Tibial nerve (tissue), 4 donors: Measurements from ENCODE around the gene PCBP3. TPM values are rescaled to one million over a fixed set of nuclear protein-coding genes. Genes with fewer than 3 reads are reported as not detected.

Experiments used
- DNase-seq, 2 donors: peaks; one replicate each; pipeline ENCODE4 v3.0.0-alpha.2; 2019; ENCODE audit warnings: low spot score in 2 of 2
- H3K27ac ChIP-seq, 4 donors: fragments of 200-600 bp; sonication (generic) in 3 of 4; one replicate each; pipeline ENCODE4 v1.5.1; 2017 to 2019; ENCODE audit warnings: mild to moderate bottlenecking in 1 of 4
- H3K27me3 ChIP-seq, 2 donors: fragments of 200-600 bp; sonication (generic) in 1 of 2; one replicate each; pipeline versions ENCODE4 v1.5.1 to v1.6.0; 2017 to 2019
- H3K36me3 ChIP-seq, 3 donors: fragments of 200-600 bp; sonication (generic); one replicate each; pipeline ENCODE4 v1.5.1; 2018 to 2019
- H3K4me1 ChIP-seq, 4 donors: fragments of 200-600 bp; sonication (generic) in 3 of 4; one replicate each; pipeline ENCODE4 v1.5.1; 2017 to 2019
- H3K4me3 ChIP-seq, 4 donors: fragments of 200-600 bp; sonication (generic) in 3 of 4; one replicate each; pipeline ENCODE4 v1.5.1; 2017 to 2019; ENCODE audit warnings: mild to moderate bottlenecking in 1 of 4, moderate library complexity in 1 of 4
- H3K9me3 ChIP-seq, 4 donors: fragments of 200-600 bp; sonication (generic) in 3 of 4; one replicate each; pipeline ENCODE4 v1.5.1; 2017 to 2019
- EP300 ChIP-seq, 2 donors: sonication (generic); formaldehyde crosslinking; IDR thresholded peaks; one replicate each; pipeline ENCODE4 v1.6.1; 2017; ENCODE audit warnings: antibody characterized with exemption in 2 of 2, mild to moderate bottlenecking in 1 of 2
- POLR2A ChIP-seq, 2 donors: fragments of 450-650 bp; IDR thresholded peaks; one replicate each; pipeline ENCODE4 v1.6.1; 2017; ENCODE audit warnings: antibody characterized with exemption in 2 of 2, mild to moderate bottlenecking in 2 of 2, moderate library complexity in 2 of 2
- WGBS, 2 donors: methylation state at CpG; one replicate each; pipeline ENCODE4 v1.1.5; 2018; 5-methylcytosine and 5-hydroxymethylcytosine counted together
- total RNA-seq, 4 donors: library from RNA; depleted of rRNA; stranded (reverse); fragments of >200 nt; gene quantifications; one replicate each; pipeline ENCODE4 v1.1.0, GENCODE V29; 2016
- TF ChIP-seq, protein P1 (sequence below), 5 experiments: fragments of 200-600 bp in 3 of 5; fragments of 450-650 bp in 2 of 5; sonication (generic) in 3 of 5; IDR thresholded peaks; one replicate each; pipeline ENCODE4 v1.5.1; 2016 to 2019; ENCODE audit warnings: antibody characterized with exemption in 5 of 5, mild to moderate bottlenecking in 3 of 5, moderate library complexity in 2 of 5

The PCBP3 gene
- total RNA-seq, 4 donors from 2014 or later, result 4.2 to 13.4 (median 9.6) TPM

DNA sequence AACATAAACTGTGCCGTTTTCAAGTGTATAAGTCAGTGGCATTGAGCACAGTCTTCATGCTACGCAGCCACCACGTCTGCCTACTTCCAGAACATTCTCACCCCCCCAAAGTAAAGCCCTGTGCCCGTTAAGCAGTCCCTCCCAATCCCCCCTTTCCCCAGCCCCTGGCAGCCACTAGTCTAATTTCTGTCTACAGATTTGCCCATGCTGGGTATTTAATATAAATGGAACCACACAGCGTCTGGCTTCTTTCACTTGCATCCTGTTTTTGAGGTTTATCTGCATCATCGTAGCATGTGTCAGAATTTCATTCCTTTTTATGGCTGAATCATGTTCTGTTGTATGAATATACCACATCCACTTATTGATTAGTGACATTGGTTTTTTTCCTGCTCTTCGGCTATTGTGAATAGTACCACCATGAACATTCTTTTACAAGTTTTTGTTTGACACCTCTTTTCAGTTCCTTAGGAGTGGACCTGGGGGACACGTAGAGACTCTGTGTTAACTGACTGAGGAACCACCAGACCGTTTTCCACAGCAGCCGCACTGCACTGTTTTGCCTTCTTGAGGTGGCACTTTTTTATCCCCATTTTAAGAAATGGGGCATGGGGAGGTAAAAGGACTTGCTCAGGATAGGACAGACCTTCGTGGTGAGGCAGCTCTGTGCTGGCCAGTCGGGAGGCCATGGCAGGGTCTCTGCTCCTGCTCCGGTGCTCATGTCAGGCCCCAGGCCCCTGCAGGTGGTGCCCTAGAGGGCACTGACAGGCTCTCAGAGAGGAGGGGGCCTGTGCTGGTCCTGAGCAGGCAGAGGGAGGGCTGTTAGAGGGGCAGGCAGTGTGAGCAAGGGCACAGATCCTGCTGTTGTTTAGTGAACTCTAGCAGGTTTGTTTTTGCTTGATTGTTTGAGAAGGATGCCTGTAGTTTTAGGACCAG, 123.8 kb downstream of the PCBP3 start:
- Histone ChIP-seq H3K4me1 (peaks cover 0 to 15% (median 0%) of the 10 kb centered on the region in 4 donors), H3K27me3 (no peaks in the 10 kb centered on the region), H3K9me3 (no peaks in the 10 kb centered on the region), H3K4me3 (no peak overlapping the region), H3K36me3 (no peaks in the 10 kb centered on the region), H3K27ac (no peak overlapping the region)
- 76 to 77% methylated on average over 13 of the region's 13 CpGs for WGBS, 2 donors
- TF ChIP-seq, protein P1, sequence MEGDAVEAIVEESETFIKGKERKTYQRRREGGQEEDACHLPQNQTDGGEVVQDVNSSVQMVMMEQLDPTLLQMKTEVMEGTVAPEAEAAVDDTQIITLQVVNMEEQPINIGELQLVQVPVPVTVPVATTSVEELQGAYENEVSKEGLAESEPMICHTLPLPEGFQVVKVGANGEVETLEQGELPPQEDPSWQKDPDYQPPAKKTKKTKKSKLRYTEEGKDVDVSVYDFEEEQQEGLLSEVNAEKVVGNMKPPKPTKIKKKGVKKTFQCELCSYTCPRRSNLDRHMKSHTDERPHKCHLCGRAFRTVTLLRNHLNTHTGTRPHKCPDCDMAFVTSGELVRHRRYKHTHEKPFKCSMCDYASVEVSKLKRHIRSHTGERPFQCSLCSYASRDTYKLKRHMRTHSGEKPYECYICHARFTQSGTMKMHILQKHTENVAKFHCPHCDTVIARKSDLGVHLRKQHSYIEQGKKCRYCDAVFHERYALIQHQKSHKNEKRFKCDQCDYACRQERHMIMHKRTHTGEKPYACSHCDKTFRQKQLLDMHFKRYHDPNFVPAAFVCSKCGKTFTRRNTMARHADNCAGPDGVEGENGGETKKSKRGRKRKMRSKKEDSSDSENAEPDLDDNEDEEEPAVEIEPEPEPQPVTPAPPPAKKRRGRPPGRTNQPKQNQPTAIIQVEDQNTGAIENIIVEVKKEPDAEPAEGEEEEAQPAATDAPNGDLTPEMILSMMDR (IDR thresholded peaks at IDR 0.05), result no peak
- no peak for TF ChIP-seq POLR2A (IDR thresholded peaks at IDR 0.05)
- TF ChIP-seq EP300 (IDR thresholded peaks at IDR 0.05), result no peak
- DNase-seq, result no peak

DNA sequence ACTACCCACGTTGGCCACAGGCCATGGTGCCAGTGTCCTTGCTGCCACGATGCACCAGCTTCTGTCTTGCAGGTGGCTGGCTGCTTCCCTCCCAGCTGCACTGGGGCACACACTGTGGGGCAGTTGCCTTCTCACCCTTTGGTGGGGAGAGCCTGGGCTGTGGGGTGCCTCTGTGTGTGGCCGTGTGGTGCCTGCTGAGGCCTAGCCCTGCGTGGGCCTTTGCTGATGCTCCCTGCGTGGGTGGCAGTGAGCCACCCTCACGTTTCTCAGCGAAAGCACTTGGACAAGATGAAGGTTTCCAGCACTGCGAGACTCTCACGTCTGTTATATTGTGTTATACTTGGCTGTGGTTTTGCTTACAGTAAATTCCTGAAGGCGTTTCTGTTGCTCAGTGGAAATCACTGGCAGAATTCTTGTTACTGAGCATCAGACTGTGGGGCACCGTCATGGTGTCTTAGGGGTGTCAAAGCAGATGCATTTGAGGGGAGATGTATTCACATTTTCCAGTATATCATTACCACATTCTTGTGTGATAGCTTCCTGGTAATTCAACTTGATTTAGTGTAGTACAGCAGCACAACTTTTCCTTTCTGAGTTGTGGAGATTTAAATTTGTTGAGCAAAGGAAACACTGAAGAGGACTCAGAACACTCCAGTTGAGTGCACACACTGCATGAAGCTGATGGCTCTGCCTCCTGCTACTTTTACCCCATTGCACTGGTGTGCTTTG, 124.7 kb downstream of the PCBP3 start:
- 37 to 38% methylated on average over 11 of the region's 11 CpGs for WGBS, 2 donors
- no peak for DNase-seq

DNA sequence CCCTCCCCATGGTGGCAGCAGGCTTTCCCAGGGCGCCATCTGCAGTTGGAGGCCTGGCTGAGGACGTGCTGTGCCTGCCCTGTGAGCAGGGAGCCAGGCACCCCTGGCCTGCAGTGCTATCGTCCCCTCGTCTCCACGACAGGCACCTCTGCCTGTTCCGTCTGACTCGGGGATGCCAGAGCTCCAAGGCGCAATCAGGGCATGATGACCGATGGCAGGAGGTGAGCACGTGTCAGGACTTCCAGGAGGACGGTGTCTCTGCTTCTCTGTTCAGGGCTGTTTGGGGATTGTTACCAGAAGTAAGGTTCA, 125.2 kb downstream of the PCBP3 start:
- Histone ChIP-seq H3K27ac (no peak overlapping the region), H3K4me1 (peaks cover 0 to 6% (median 0%) of the 10 kb centered on the region in 4 donors), H3K4me3 (no peak overlapping the region), H3K36me3 (no peaks in the 10 kb centered on the region), H3K9me3 (peaks cover 0 to 9% (median 3%) of the 10 kb centered on the region in 4 donors), H3K27me3 (no peaks in the 10 kb centered on the region)
- no peak for DNase-seq
- no peak for TF ChIP-seq EP300 (IDR thresholded peaks at IDR 0.05)
- TF ChIP-seq POLR2A (IDR thresholded peaks at IDR 0.05), result no peak
- TF ChIP-seq, protein P1 (IDR thresholded peaks at IDR 0.05), result no peak
- WGBS, 2 donors, result 80 to 86% methylated on average over 8 to 11 of the region's 11 CpGs

More for the DNA sequence above, 124.7 kb downstream of the PCBP3 start:
- Histone ChIP-seq H3K4me1 (peaks cover 0 to 12% (median 0%) of the 10 kb centered on the region in 4 donors), H3K27me3 (no peaks in the 10 kb centered on the region), H3K9me3 (peaks cover 0 to 4% (median 1%) of the 10 kb centered on the region in 4 donors), H3K36me3 (no peaks in the 10 kb centered on the region), H3K4me3 (no peak overlapping the region), H3K27ac (peak overlapping the region in 1 of 4 donors; percentile 14)
- TF ChIP-seq, protein P1 (IDR thresholded peaks at IDR 0.05), result no peak
- no peak for TF ChIP-seq EP300 (IDR thresholded peaks at IDR 0.05)
- no peak for TF ChIP-seq POLR2A (IDR thresholded peaks at IDR 0.05)

DNA sequence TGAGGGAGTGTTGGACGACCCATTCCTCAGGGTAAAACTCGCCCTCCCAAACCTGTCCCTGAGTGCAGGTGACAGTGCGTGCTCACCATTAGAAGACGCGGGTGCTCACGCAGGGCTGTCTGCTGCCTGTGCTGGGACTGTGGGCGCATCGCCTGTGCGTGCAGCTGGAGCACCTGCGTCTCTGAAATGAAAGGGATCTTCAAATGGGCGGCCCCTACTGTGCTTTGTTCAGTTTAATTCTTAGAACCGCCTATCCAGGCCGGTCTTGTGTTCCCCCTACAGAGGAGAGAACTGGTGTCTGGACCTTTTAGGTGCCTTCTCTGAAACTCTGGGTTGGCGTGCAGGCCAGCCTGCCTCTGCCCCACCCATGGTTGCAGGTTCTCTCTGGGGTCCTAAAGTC, 125.8 kb downstream of the PCBP3 start:
- Histone ChIP-seq H3K4me1 (peaks cover 0 to 4% (median 0%) of the 10 kb centered on the region in 4 donors), H3K36me3 (no peaks in the 10 kb centered on the region), H3K9me3 (peaks cover 0 to 15% (median 3%) of the 10 kb centered on the region in 4 donors), H3K27me3 (no peaks in the 10 kb centered on the region), H3K4me3 (no peak overlapping the region), H3K27ac (no peak overlapping the region)
- TF ChIP-seq POLR2A (IDR thresholded peaks at IDR 0.05) (no peak), EP300 (IDR thresholded peaks at IDR 0.05) (no peak)
- TF ChIP-seq, protein P1 (IDR thresholded peaks at IDR 0.05), result no peak
- WGBS, 2 donors, result 90 to 92% methylated on average over 14 of the region's 14 CpGs
- DNase-seq, result no peak

DNA sequence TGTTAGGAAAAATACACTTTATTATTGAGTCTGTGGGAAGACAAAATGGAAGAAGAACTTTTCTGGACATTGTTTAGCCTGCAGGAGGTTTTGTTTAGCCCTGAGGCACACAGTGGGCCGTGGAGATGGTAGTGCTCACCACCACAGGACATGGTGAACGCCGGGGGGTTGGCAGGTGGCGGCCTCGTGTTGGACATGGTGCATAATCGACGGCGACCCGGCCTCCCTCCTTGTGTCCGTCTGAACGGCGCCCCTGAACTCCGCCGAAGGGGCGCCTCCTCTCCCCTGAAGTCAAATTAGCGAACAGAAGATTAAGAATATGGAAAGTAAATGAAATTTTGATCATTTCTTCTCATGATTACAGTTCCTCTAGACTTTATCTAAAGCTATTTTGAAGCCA, 126.4 kb downstream of the PCBP3 start:
- 89 to 94% methylated on average over 16 of the region's 16 CpGs for WGBS, 2 donors
- Histone ChIP-seq H3K27me3 (no peaks in the 10 kb centered on the region), H3K4me1 (peaks cover 0 to 4% (median 0%) of the 10 kb centered on the region in 4 donors), H3K9me3 (peaks cover 0 to 15% (median 3%) of the 10 kb centered on the region in 4 donors), H3K36me3 (no peaks in the 10 kb centered on the region), H3K27ac (no peak overlapping the region), H3K4me3 (no peak overlapping the region)
- no peak for DNase-seq
- TF ChIP-seq EP300 (IDR thresholded peaks at IDR 0.05), result no peak
- TF ChIP-seq, protein P1 (IDR thresholded peaks at IDR 0.05), result no peak
- TF ChIP-seq POLR2A (IDR thresholded peaks at IDR 0.05), result no peak
